ENCODE data around the gene NKAIN2. TPM values are rescaled to one million over a fixed set of nuclear protein-coding genes. Genes with fewer than 3 reads are reported as not detected.

Gene NKAIN2
- total RNA-seq, 1 donor from 2014 or later, result 0.56 TPM

DNA sequence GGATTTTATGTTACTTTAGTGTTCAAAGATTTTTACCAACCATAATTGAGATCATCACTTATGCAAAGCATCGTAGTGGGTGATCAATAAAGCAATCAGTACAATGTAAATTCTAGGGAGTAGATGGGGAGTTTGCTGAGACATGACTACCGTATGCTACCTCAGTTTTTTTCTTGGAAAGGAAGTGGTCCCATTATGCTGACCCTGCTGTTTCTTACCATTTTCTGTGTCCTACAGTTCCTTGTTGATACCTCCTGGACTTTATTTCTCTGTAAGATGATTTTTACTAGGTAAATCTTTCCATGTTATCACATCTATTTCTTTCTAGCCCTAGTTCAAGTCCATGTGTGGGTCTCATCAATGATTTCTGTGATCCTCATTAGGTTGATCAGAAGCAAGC, 19.3 kb upstream of the NKAIN2 start:
- no peaks in the 10 kb centered on the region for H3K27me3 Mint-ChIP-seq (ENCODE audit: unreplicated experiment)

DNA sequence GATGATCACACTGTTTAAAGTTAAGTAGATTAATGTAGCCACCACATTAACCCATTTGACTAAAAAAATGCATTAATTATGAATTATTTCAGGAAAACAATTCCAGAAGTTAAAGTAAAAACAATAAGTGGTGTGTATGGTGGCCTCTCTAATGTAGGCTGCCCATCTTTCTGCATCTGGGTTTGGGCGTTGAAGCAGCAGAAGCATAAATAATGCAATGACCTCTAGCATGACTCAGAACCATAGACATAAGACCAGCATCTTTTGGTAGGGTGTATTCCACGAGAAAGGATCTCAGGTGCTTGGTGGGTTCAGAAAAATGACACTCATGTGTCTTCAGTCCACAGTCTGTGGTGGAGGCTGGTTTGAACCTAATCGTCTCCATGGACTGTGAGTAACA, 18.6 kb upstream of the NKAIN2 start:
- H3K9me3 Mint-ChIP-seq (ENCODE audit: unreplicated experiment), result no peaks in the 10 kb centered on the region
- no peak overlapping the region for H3K4me3 Mint-ChIP-seq (ENCODE audit: unreplicated experiment)
- no peak overlapping the region for H3K27ac Mint-ChIP-seq (ENCODE audit: unreplicated experiment)
- TF ChIP-seq, protein P1, sequence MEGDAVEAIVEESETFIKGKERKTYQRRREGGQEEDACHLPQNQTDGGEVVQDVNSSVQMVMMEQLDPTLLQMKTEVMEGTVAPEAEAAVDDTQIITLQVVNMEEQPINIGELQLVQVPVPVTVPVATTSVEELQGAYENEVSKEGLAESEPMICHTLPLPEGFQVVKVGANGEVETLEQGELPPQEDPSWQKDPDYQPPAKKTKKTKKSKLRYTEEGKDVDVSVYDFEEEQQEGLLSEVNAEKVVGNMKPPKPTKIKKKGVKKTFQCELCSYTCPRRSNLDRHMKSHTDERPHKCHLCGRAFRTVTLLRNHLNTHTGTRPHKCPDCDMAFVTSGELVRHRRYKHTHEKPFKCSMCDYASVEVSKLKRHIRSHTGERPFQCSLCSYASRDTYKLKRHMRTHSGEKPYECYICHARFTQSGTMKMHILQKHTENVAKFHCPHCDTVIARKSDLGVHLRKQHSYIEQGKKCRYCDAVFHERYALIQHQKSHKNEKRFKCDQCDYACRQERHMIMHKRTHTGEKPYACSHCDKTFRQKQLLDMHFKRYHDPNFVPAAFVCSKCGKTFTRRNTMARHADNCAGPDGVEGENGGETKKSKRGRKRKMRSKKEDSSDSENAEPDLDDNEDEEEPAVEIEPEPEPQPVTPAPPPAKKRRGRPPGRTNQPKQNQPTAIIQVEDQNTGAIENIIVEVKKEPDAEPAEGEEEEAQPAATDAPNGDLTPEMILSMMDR (IDR thresholded peaks at IDR 0.05; ENCODE audit: partially characterized antibody, unreplicated experiment), result no peak
- no peaks in the 10 kb centered on the region for H3K4me1 Mint-ChIP-seq (ENCODE audit: low read depth, unreplicated experiment)
- no peaks in the 10 kb centered on the region for H3K36me3 Mint-ChIP-seq (ENCODE audit: unreplicated experiment)
- DNase-seq, result no peak
- H3K27me3 Mint-ChIP-seq (ENCODE audit: unreplicated experiment), result no peaks in the 10 kb centered on the region

More for the DNA sequence above, 19.3 kb upstream of the NKAIN2 start:
- H3K27ac Mint-ChIP-seq (ENCODE audit: unreplicated experiment), result no peak overlapping the region
- no peak for DNase-seq
- no peaks in the 10 kb centered on the region for H3K36me3 Mint-ChIP-seq (ENCODE audit: unreplicated experiment)
- TF ChIP-seq, protein P1 (IDR thresholded peaks at IDR 0.05; ENCODE audit: partially characterized antibody, unreplicated experiment), result no peak
- no peaks in the 10 kb centered on the region for H3K4me1 Mint-ChIP-seq (ENCODE audit: low read depth, unreplicated experiment)
- H3K9me3 Mint-ChIP-seq (ENCODE audit: unreplicated experiment), result no peaks in the 10 kb centered on the region
- H3K4me3 Mint-ChIP-seq (ENCODE audit: unreplicated experiment), result no peak overlapping the region

DNA sequence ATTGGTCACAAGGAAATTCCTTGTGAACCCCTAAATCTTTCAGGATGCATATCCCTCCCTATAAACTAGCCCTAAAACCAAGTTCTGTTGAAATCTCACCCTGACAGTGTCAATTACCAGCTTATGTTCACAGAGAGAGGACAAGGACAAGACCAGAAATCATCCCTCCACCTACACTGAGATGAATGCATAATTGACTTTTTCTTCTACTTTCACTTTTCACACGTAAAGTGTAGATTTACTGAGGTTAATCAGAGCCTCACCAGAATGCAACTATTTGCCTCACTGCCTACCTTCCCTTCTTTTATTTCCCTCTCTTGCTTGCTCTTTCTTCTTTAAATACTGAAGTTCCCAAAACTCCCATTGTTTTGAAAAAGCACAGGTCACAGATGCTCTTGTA, 15.3 kb upstream of the NKAIN2 start:
- no peaks in the 10 kb centered on the region for H3K27me3 Mint-ChIP-seq (ENCODE audit: unreplicated experiment)
- no peak overlapping the region for H3K4me3 Mint-ChIP-seq (ENCODE audit: unreplicated experiment)
- no peaks in the 10 kb centered on the region for H3K36me3 Mint-ChIP-seq (ENCODE audit: unreplicated experiment)
- H3K27ac Mint-ChIP-seq (ENCODE audit: unreplicated experiment), result no peak overlapping the region
- no peaks in the 10 kb centered on the region for H3K9me3 Mint-ChIP-seq (ENCODE audit: unreplicated experiment)
- no peak for DNase-seq
- TF ChIP-seq, protein P1 (IDR thresholded peaks at IDR 0.05; ENCODE audit: partially characterized antibody, unreplicated experiment), result no peak
- no peaks in the 10 kb centered on the region for H3K4me1 Mint-ChIP-seq (ENCODE audit: low read depth, unreplicated experiment)

DNA sequence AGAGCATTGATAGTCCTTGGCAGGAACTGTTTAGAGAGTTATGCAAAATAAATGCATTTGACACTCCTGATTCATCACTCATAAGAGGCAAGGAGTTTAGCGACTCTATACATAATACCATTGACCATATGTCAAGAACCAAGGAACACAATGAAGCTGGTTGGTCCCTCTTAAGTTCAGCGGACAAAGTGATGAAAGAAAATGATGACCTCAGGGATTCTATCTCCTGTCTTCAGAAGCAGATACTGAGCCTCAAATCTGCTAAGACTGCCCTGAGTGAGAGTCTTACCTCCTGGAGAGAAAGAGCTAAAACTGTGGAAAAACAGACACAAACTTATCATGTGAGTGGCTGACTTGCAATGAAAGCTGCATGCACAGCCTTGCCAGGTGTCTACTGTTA, 9.5 kb upstream of the NKAIN2 start:
- TF ChIP-seq, protein P1 (IDR thresholded peaks at IDR 0.05; ENCODE audit: partially characterized antibody, unreplicated experiment), result no peak
- no peaks in the 10 kb centered on the region for H3K4me1 Mint-ChIP-seq (ENCODE audit: low read depth, unreplicated experiment)
- H3K4me3 Mint-ChIP-seq (ENCODE audit: unreplicated experiment), result no peak overlapping the region
- H3K27ac Mint-ChIP-seq (ENCODE audit: unreplicated experiment), result no peak overlapping the region
- no peaks in the 10 kb centered on the region for H3K9me3 Mint-ChIP-seq (ENCODE audit: unreplicated experiment)
- no peaks in the 10 kb centered on the region for H3K27me3 Mint-ChIP-seq (ENCODE audit: unreplicated experiment)
- DNase-seq, result no peak
- H3K36me3 Mint-ChIP-seq (ENCODE audit: unreplicated experiment), result peaks cover 4% of the 10 kb centered on the region

DNA sequence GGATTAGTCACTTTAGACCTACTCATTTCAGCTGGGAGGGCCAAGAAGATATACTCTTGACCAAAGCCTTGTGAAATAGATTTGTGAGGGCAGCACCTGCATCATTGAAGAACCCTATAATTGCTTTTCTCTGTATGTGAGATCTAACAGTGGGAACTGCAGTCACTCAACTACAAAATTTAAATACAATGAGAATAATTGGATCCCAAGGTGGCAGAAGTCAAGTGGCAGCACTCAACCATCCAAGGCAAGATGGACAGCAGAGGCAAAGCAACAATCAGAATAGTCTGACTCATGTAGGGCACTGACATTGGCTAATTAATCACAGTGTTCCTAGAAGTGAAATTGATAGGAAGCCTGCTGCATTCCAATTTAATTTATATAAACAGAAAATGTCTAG, 8.9 kb upstream of the NKAIN2 start:
- Mint-ChIP-seq H3K9me3 (ENCODE audit: unreplicated experiment) (no peaks in the 10 kb centered on the region), H3K36me3 (ENCODE audit: unreplicated experiment) (peaks cover 4% of the 10 kb centered on the region)

More for the DNA sequence above, 8.9 kb upstream of the NKAIN2 start:
- H3K27ac Mint-ChIP-seq (ENCODE audit: unreplicated experiment), result no peak overlapping the region
- no peaks in the 10 kb centered on the region for H3K4me1 Mint-ChIP-seq (ENCODE audit: low read depth, unreplicated experiment)
- H3K4me3 Mint-ChIP-seq (ENCODE audit: unreplicated experiment), result no peak overlapping the region
- TF ChIP-seq, protein P1 (IDR thresholded peaks at IDR 0.05; ENCODE audit: partially characterized antibody, unreplicated experiment), result no peak
- H3K27me3 Mint-ChIP-seq (ENCODE audit: unreplicated experiment), result no peaks in the 10 kb centered on the region
- no peak for DNase-seq

All from glutamatergic neuron (in vitro differentiated cells).